GM06990 (cell line): ENCODE data around the gene IQSEC1.

Experiments
- DNase-seq: peaks from one replicate; pipeline ENCODE4 v3.0.0-alpha.2; 2011; ENCODE audit not compliant: insufficient read length; ENCODE audit errors: extremely low read depth
- H3K27me3 ChIP-seq: replicated peaks from 2 replicates; pipeline ENCODE4 v1.6.0; 2011; ENCODE audit warnings: low read length; ENCODE audit not compliant: control insufficient read depth, insufficient read depth
- H3K36me3 ChIP-seq: 2 replicates; pipeline ENCODE4 v1.5.1; 2011; ENCODE audit warnings: low read length; ENCODE audit not compliant: control insufficient read depth, insufficient read depth
- H3K4me3 ChIP-seq: replicated peaks from 2 replicates; pipeline ENCODE4 v1.5.1; 2011; ENCODE audit warnings: low read depth, mild to moderate bottlenecking, control low read depth, low read length
- CTCF ChIP-seq: IDR thresholded peaks from 2 replicates; pipeline ENCODE4 v1.5.1; 2011; ENCODE audit warnings: low read length, control low read depth, mild to moderate bottlenecking, inconsistent platforms; ENCODE audit not compliant: insufficient read depth, poor library complexity, severe bottlenecking

IQSEC1 gene

GRCh38 chr3:13113346-13114330 lies 40.4 kb upstream of the IQSEC1 start:
- no peak overlapping the region for H3K4me3 ChIP-seq
- H3K36me3 ChIP-seq: no peaks in the 10 kb centered on the region
- no peak for TF ChIP-seq CTCF
- no peaks in the 10 kb centered on the region for H3K27me3 ChIP-seq
- DNase-seq: no peak

GRCh38 chr3:13112521-13113345 lies 39.5 kb upstream of the IQSEC1 start:
- Histone ChIP-seq H3K36me3 (no peaks in the 10 kb centered on the region), H3K27me3 (no peaks in the 10 kb centered on the region), H3K4me3 (no peak overlapping the region)
- no peak for TF ChIP-seq CTCF
- DNase-seq: no peak

- TF ChIP-seq CTCF: no peak
- H3K27me3 ChIP-seq: no peaks in the 10 kb centered on the region
- DNase-seq: no peak
- no peak overlapping the region for H3K4me3 ChIP-seq
- H3K36me3 ChIP-seq: no peaks in the 10 kb centered on the region
Measured at GRCh38 chr3:13111873-13112520, 38.8 kb upstream of the IQSEC1 start.

GRCh38 chr3:13111173-13111872 lies 38.1 kb upstream of the IQSEC1 start:
- DNase-seq: no peak
- H3K36me3 ChIP-seq: no peaks in the 10 kb centered on the region
- no peaks in the 10 kb centered on the region for H3K27me3 ChIP-seq
- H3K4me3 ChIP-seq: no peak overlapping the region
- no peak for TF ChIP-seq CTCF

- no peak for TF ChIP-seq CTCF
- Histone ChIP-seq H3K4me3 (no peak overlapping the region), H3K36me3 (no peaks in the 10 kb centered on the region), H3K27me3 (no peaks in the 10 kb centered on the region)
- DNase-seq: peak; percentile 69
Measured at GRCh38 chr3:13110678-13111116, 37.5 kb upstream of the IQSEC1 start.
